ENCODE results near the gene SPATA24. TPM values are rescaled to one million over a fixed set of nuclear protein-coding genes. Genes with fewer than 3 reads are reported as not detected.
"Not testable (repeated sequence)": the region's sequence is repeated elsewhere in the genome, so short reads cannot be mapped to it uniquely, and the experiment has no call there.

Gene SPATA24
- total RNA-seq, 3 donors from 2014 or later: 2.4 to 3.6 (median 2.6) TPM

- H3K4me3 Mint-ChIP-seq: no peak overlapping the region
- H3K4me1 Mint-ChIP-seq (ENCODE audit: low read depth): peaks cover 35% of the 10 kb centered on the region
- DNase-seq (no peak), ATAC-seq (no peak)
- peaks cover 3% of the 10 kb centered on the region for H3K36me3 Mint-ChIP-seq (ENCODE audit: insufficient read depth)
- no peaks in the 10 kb centered on the region for H3K9me3 Mint-ChIP-seq
- H3K27me3 Mint-ChIP-seq (ENCODE audit: low read depth): no peaks in the 10 kb centered on the region
Measured at GRCh38 chr5:139410121-139410992, 6.5 kb upstream of the SPATA24 start.

- H3K4me1 Mint-ChIP-seq (ENCODE audit: low read depth): peaks cover 29% of the 10 kb centered on the region
- H3K27me3 Mint-ChIP-seq (ENCODE audit: low read depth): not testable (repeated sequence)
Measured at GRCh38 chr5:139409116-139409515, 5.2 kb upstream of the SPATA24 start.

GRCh38 chr5:139408191-139408590 is 4.3 kb upstream of the SPATA24 start:
- DNase-seq (no peak), ATAC-seq (no peak)
- H3K36me3 Mint-ChIP-seq (ENCODE audit: insufficient read depth): peaks cover 3% of the 10 kb centered on the region

More at GRCh38 chr5:139409116-139409515, 5.2 kb upstream of the SPATA24 start:
- H3K9me3 Mint-ChIP-seq; DNase-seq; H3K4me3 Mint-ChIP-seq; H3K36me3 Mint-ChIP-seq (ENCODE audit: insufficient read depth); ATAC-seq: not testable (repeated sequence)

GRCh38 chr5:139407517-139407916 is 3.6 kb upstream of the SPATA24 start:
- H3K36me3 Mint-ChIP-seq (ENCODE audit: insufficient read depth): peaks cover 3% of the 10 kb centered on the region
- ATAC-seq (no peak), DNase-seq (no peak)
- no peaks in the 10 kb centered on the region for H3K9me3 Mint-ChIP-seq
- H3K4me3 Mint-ChIP-seq: no peak overlapping the region
- no peaks in the 10 kb centered on the region for H3K27me3 Mint-ChIP-seq (ENCODE audit: low read depth)
- peaks cover 31% of the 10 kb centered on the region for H3K4me1 Mint-ChIP-seq (ENCODE audit: low read depth)

More at GRCh38 chr5:139408191-139408590, 4.3 kb upstream of the SPATA24 start:
- H3K9me3 Mint-ChIP-seq: no peaks in the 10 kb centered on the region
- H3K4me3 Mint-ChIP-seq: no peak overlapping the region
- no peaks in the 10 kb centered on the region for H3K27me3 Mint-ChIP-seq (ENCODE audit: low read depth)
- H3K4me1 Mint-ChIP-seq (ENCODE audit: low read depth): peaks cover 29% of the 10 kb centered on the region

- no peaks in the 10 kb centered on the region for H3K27me3 Mint-ChIP-seq (ENCODE audit: low read depth)
- H3K4me1 Mint-ChIP-seq (ENCODE audit: low read depth): peaks cover 34% of the 10 kb centered on the region
- ATAC-seq: no peak
- H3K9me3 Mint-ChIP-seq: no peaks in the 10 kb centered on the region
- no peak overlapping the region for H3K4me3 Mint-ChIP-seq
- DNase-seq: no peak
- H3K36me3 Mint-ChIP-seq (ENCODE audit: insufficient read depth): peaks cover 3% of the 10 kb centered on the region
Measured at GRCh38 chr5:139406963-139407362, 3.1 kb upstream of the SPATA24 start.

GRCh38 chr5:139404484-139404840 is 573 bp upstream of the SPATA24 start:
- H3K9me3 Mint-ChIP-seq: no peaks in the 10 kb centered on the region
- peak overlapping the region; percentile 87 for H3K4me3 Mint-ChIP-seq
- peaks cover under 1% of the 10 kb centered on the region for H3K36me3 Mint-ChIP-seq (ENCODE audit: insufficient read depth)
- peaks cover 35% of the 10 kb centered on the region for H3K4me1 Mint-ChIP-seq (ENCODE audit: low read depth)
- ATAC-seq (no peak), DNase-seq (no peak)
- H3K27me3 Mint-ChIP-seq (ENCODE audit: low read depth): no peaks in the 10 kb centered on the region

GRCh38 chr5:139403418-139403786 is 487 bp downstream of the SPATA24 start:
- Mint-ChIP-seq H3K4me1 (ENCODE audit: low read depth) (peaks cover 39% of the 10 kb centered on the region), H3K36me3 (ENCODE audit: insufficient read depth) (peaks cover 4% of the 10 kb centered on the region), H3K9me3 (no peaks in the 10 kb centered on the region), H3K27me3 (ENCODE audit: low read depth) (no peaks in the 10 kb centered on the region), H3K4me3 (peak overlapping the region; percentile 87)
- DNase-seq (no peak), ATAC-seq (no peak)

GRCh38 chr5:139402561-139403158 is 1.2 kb downstream of the SPATA24 start:
- Mint-ChIP-seq H3K27me3 (ENCODE audit: low read depth) (no peaks in the 10 kb centered on the region), H3K9me3 (no peaks in the 10 kb centered on the region), H3K4me3 (peak overlapping the region; percentile 87), H3K4me1 (ENCODE audit: low read depth) (peaks cover 35% of the 10 kb centered on the region), H3K36me3 (ENCODE audit: insufficient read depth) (peaks cover 4% of the 10 kb centered on the region)
- ATAC-seq (no peak), DNase-seq (no peak)

GRCh38 chr5:139401546-139401945 is 2.3 kb downstream of the SPATA24 start:
- no peak for ATAC-seq
- Mint-ChIP-seq H3K27me3 (ENCODE audit: low read depth) (no peaks in the 10 kb centered on the region), H3K4me3 (no peak overlapping the region), H3K9me3 (no peaks in the 10 kb centered on the region), H3K36me3 (ENCODE audit: insufficient read depth) (peaks cover 4% of the 10 kb centered on the region), H3K4me1 (ENCODE audit: low read depth) (peaks cover 30% of the 10 kb centered on the region)
- no peak for DNase-seq

- no peak for ATAC-seq
- no peak overlapping the region for H3K4me3 Mint-ChIP-seq
Measured at GRCh38 chr5:139399501-139400121, 4.3 kb downstream of the SPATA24 start.

GRCh38 chr5:139397921-139398320 is 6.0 kb downstream of the SPATA24 start:
- no peaks in the 10 kb centered on the region for H3K27me3 Mint-ChIP-seq (ENCODE audit: low read depth)
- H3K4me1 Mint-ChIP-seq (ENCODE audit: low read depth): peaks cover 16% of the 10 kb centered on the region
- DNase-seq: no peak

More at GRCh38 chr5:139399501-139400121, 4.3 kb downstream of the SPATA24 start:
- Mint-ChIP-seq H3K36me3 (ENCODE audit: insufficient read depth) (peaks cover 4% of the 10 kb centered on the region), H3K27me3 (ENCODE audit: low read depth) (no peaks in the 10 kb centered on the region), H3K9me3 (no peaks in the 10 kb centered on the region), H3K4me1 (ENCODE audit: low read depth) (peaks cover 28% of the 10 kb centered on the region)
- DNase-seq: no peak

GRCh38 chr5:139396691-139397090 is 7.2 kb downstream of the SPATA24 start:
- H3K27me3 Mint-ChIP-seq (ENCODE audit: low read depth): no peaks in the 10 kb centered on the region
- H3K9me3 Mint-ChIP-seq: no peaks in the 10 kb centered on the region
- peaks cover 15% of the 10 kb centered on the region for H3K4me1 Mint-ChIP-seq (ENCODE audit: low read depth)
- DNase-seq: no peak
- no peak for ATAC-seq
- no peak overlapping the region for H3K4me3 Mint-ChIP-seq
- H3K36me3 Mint-ChIP-seq (ENCODE audit: insufficient read depth): peaks cover 4% of the 10 kb centered on the region

More at GRCh38 chr5:139397921-139398320, 6.0 kb downstream of the SPATA24 start:
- Mint-ChIP-seq H3K4me3 (no peak overlapping the region), H3K36me3 (ENCODE audit: insufficient read depth) (peaks cover 4% of the 10 kb centered on the region), H3K9me3 (no peaks in the 10 kb centered on the region)
- ATAC-seq: no peak

GRCh38 chr5:139395844-139396640 is 7.8 kb downstream of the SPATA24 start:
- ATAC-seq (no peak), DNase-seq (no peak)
- Mint-ChIP-seq H3K36me3 (ENCODE audit: insufficient read depth) (peaks cover 4% of the 10 kb centered on the region), H3K4me3 (peak overlapping the region; percentile 51), H3K27me3 (ENCODE audit: low read depth) (no peaks in the 10 kb centered on the region), H3K4me1 (ENCODE audit: low read depth) (peaks cover 21% of the 10 kb centered on the region), H3K9me3 (no peaks in the 10 kb centered on the region)
